ENCODE measurements around the gene KDM4B.

- TF ChIP-seq CTCF (IDR thresholded peaks at IDR 0.05; ENCODE audit: insufficient read depth, low read length) (no peak), REST (IDR thresholded peaks at IDR 0.05; ENCODE audit: insufficient replicate concordance, low read depth) (no peak)
These were observed 126.6 kb downstream of the KDM4B start for GRCh38 chr19:5095568-5095850.
